22Rv1 (cell line): ENCODE measurements around the gene MTX2.

Experiments used
- CTCF ChIP-seq: fragments of 450-650 bp; IDR thresholded peaks from 2 replicates; pipeline ENCODE4 v1.5.1; 2017; ENCODE audit warnings: mild to moderate bottlenecking
- ZFX ChIP-seq: fragments of 450-650 bp; IDR thresholded peaks from 2 replicates; pipeline ENCODE4 v1.6.1; 2017; ENCODE audit warnings: antibody characterized with exemption, borderline replicate concordance

GRCh38 chr2:176292608-176293007, 23.4 kb downstream of the MTX2 start:
- TF ChIP-seq CTCF: no peak
- no peak for TF ChIP-seq ZFX
